ENCODE measurements around the gene PLEKHM3. TPM values are rescaled to one million over a fixed set of nuclear protein-coding genes. Genes with fewer than 3 reads are reported as not detected.

The PLEKHM3 gene
- total RNA-seq, 1 experiment from 2014 or later: 6.5 TPM

DNA sequence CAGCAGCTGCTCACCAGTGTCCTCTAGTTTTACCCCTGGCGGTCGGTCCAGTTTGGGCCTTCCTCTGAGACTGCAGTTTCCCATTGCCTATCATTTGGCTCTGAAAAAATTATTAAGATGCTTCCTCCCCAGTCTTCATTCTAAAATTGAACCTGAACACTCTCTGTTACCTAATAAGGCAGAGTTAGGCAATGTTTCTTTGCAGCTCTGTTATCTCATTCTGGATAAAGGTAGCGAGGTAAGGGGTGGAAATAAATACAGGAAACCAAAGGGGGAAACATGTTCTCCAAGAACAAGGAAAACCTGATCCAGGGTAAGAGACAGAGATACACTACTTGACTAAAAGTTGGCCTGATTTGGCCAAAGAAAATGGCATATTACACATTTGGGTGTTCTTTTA is 164.6 kb downstream of the PLEKHM3 start:
- CTCF ChIA-PET: no interaction called here
- POLR2A ChIA-PET (ENCODE audit: low non-redundant PET): no interaction called here

DNA sequence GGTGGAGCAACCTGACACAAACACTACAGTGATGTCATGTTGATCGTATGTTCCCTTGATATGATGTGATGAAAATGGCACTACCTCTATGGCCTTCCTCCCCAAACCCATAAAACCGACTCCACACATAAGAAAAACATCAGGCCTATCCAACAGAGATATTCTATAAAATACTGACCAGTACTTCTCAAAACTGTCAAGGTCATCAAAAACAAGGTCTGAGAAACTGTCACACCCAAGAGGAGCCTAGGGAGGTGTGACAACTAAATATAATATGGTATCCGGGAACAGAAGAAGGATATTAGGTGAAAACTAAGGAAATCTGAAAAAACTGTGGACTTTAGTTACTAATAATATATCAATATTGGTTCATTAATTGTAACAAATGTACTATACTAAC is 169.7 kb downstream of the PLEKHM3 start:
- TF ChIP-seq, protein P1, sequence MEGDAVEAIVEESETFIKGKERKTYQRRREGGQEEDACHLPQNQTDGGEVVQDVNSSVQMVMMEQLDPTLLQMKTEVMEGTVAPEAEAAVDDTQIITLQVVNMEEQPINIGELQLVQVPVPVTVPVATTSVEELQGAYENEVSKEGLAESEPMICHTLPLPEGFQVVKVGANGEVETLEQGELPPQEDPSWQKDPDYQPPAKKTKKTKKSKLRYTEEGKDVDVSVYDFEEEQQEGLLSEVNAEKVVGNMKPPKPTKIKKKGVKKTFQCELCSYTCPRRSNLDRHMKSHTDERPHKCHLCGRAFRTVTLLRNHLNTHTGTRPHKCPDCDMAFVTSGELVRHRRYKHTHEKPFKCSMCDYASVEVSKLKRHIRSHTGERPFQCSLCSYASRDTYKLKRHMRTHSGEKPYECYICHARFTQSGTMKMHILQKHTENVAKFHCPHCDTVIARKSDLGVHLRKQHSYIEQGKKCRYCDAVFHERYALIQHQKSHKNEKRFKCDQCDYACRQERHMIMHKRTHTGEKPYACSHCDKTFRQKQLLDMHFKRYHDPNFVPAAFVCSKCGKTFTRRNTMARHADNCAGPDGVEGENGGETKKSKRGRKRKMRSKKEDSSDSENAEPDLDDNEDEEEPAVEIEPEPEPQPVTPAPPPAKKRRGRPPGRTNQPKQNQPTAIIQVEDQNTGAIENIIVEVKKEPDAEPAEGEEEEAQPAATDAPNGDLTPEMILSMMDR (conservative IDR thresholded peaks at IDR 0.05; ENCODE audit: low read depth, low read length): no peak
- no peak for TF ChIP-seq EZH2 (IDR thresholded peaks at IDR 0.05; ENCODE audit: borderline replicate concordance, low read depth, low read length, poor library complexity, severe bottlenecking)
- Histone ChIP-seq H3K36me3 (ENCODE audit: insufficient read depth, low read length, poor library complexity, severe bottlenecking) (no peaks in the 10 kb centered on the region), H3K4me1 (ENCODE audit: insufficient read depth, low read length, poor library complexity, severe bottlenecking) (no peaks in the 10 kb centered on the region), H3K4me3 (ENCODE audit: low read depth, low read length, poor library complexity, severe bottlenecking) (no peak overlapping the region), H3K27me3 (replicated peaks; ENCODE audit: insufficient read depth, low read depth, low read length, poor library complexity) (no peaks in the 10 kb centered on the region), H3K9me3 (ENCODE audit: low read depth, low read length, poor library complexity, severe bottlenecking) (no peaks in the 10 kb centered on the region), H3K27ac (ENCODE audit: low read depth, low read length, poor library complexity, severe bottlenecking) (no peak overlapping the region)
- POLR2A ChIA-PET (ENCODE audit: low non-redundant PET): no interaction called here
- CTCF ChIA-PET: no interaction called here
- no TSS peak for BruUV-seq (replicated peaks)
- no peak for DNase-seq (ENCODE audit: low spot score)
- intact Hi-C loops (cut with micrococcal nuclease; ENCODE audit: unreplicated experiment): no loop called here

More for the DNA sequence above, 164.6 kb downstream of the PLEKHM3 start:
- H3K27ac ChIP-seq (ENCODE audit: low read depth, low read length, poor library complexity, severe bottlenecking): no peak overlapping the region
- no peak for DNase-seq (ENCODE audit: low spot score)
- no TSS peak for BruUV-seq (replicated peaks)
- intact Hi-C loops (cut with micrococcal nuclease; ENCODE audit: unreplicated experiment): no loop called here
- H3K27me3 ChIP-seq (replicated peaks; ENCODE audit: insufficient read depth, low read depth, low read length, poor library complexity): no peaks in the 10 kb centered on the region
- no peak overlapping the region for H3K4me3 ChIP-seq (ENCODE audit: low read depth, low read length, poor library complexity, severe bottlenecking)
- H3K36me3 ChIP-seq (ENCODE audit: insufficient read depth, low read length, poor library complexity, severe bottlenecking): no peaks in the 10 kb centered on the region
- H3K4me1 ChIP-seq (ENCODE audit: insufficient read depth, low read length, poor library complexity, severe bottlenecking): no peaks in the 10 kb centered on the region
- TF ChIP-seq, protein P1 (conservative IDR thresholded peaks at IDR 0.05; ENCODE audit: low read depth, low read length): no peak
- TF ChIP-seq EZH2 (IDR thresholded peaks at IDR 0.05; ENCODE audit: borderline replicate concordance, low read depth, low read length, poor library complexity, severe bottlenecking): no peak
- no peaks in the 10 kb centered on the region for H3K9me3 ChIP-seq (ENCODE audit: low read depth, low read length, poor library complexity, severe bottlenecking)

DNA sequence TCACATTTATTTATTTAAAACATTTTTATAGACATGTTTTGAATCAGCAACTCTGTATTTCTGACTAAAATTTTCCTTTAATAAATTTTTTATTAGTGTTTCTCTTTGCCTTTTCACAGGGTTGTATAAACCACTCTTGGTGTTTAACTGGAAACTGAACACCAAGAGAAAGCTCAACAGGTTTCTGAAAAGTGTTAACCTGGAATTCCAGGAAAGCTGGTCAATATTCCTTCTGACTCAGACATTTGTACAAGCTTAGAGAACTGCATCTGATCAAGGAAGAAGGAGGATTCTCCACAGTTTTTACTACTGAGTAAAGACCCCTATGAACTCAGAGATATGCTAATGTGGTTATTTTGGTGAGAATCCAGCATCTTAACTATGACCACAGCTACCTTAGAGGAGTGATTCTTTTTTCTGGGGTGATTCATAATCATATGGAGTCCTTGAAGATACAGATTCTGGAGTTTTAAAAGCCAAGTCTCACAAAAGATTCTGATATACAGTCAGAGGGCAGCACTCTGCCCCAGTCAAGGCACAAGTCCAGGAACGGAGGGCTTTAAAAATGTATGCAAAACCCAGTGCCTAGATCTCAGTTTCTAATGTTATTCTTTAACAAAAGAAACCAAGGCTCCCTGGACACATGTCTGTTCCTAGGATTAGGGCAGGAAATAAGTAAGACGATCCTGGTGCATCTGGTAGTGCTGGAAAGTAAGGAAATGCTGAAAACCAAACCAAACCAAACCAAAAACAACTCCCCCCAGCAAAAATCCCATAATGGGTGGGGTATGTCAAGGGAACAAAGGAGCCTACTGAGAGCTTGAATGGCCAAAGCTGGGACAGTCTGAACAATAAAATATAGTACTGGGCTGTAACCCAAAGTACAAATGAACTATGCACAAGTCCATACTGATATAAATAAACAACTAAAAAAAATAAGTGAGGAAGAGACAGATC is 170.6 kb downstream of the PLEKHM3 start:
- H3K27me3 ChIP-seq (replicated peaks; ENCODE audit: insufficient read depth, low read depth, low read length, poor library complexity): no peaks in the 10 kb centered on the region
- POLR2A ChIA-PET (ENCODE audit: low non-redundant PET): no interaction called here
- CTCF ChIA-PET: no interaction called here
- H3K4me1 ChIP-seq (ENCODE audit: insufficient read depth, low read length, poor library complexity, severe bottlenecking): no peaks in the 10 kb centered on the region
- intact Hi-C loops (cut with micrococcal nuclease; ENCODE audit: unreplicated experiment): no loop called here
- BruUV-seq (replicated peaks): no TSS peak
- no peak overlapping the region for H3K4me3 ChIP-seq (ENCODE audit: low read depth, low read length, poor library complexity, severe bottlenecking)
- H3K36me3 ChIP-seq (ENCODE audit: insufficient read depth, low read length, poor library complexity, severe bottlenecking): no peaks in the 10 kb centered on the region
- TF ChIP-seq EZH2 (IDR thresholded peaks at IDR 0.05; ENCODE audit: borderline replicate concordance, low read depth, low read length, poor library complexity, severe bottlenecking): no peak
- TF ChIP-seq, protein P1 (conservative IDR thresholded peaks at IDR 0.05; ENCODE audit: low read depth, low read length): no peak
- H3K27ac ChIP-seq (ENCODE audit: low read depth, low read length, poor library complexity, severe bottlenecking): no peak overlapping the region
- H3K9me3 ChIP-seq (ENCODE audit: low read depth, low read length, poor library complexity, severe bottlenecking): no peaks in the 10 kb centered on the region
- no peak for DNase-seq (ENCODE audit: low spot score)

Measured in A673 (cell line).